HCT116 (cell line): ENCODE data around the gene TMEM229A. TPM values are rescaled to one million over a fixed set of nuclear protein-coding genes. Genes with fewer than 3 reads are reported as not detected.

ENCODE experiments used
- ATAC-seq: fragments of 200-7000 bp; cut with Tn5 transposase; 2 replicates; pipeline ENCODE4 v1.9.1; 2020; ENCODE audit warnings: mild to moderate bottlenecking, moderate library complexity
- BruUV-seq: library from RNA; stranded (reverse); fragments of 400-500 nt; replicated peaks from 2 replicates; lab custom pipeline; 2021; lab: Mats Ljungman, UMichigan
- CTCF ChIA-PET: fragments of 300-600 bp; sonication (Branson Sonifier 250); formaldehyde crosslinking; loops from one replicate; lab custom pipeline; 2021; ENCODE audit warnings: antibody characterized with exemption; lab: Charles Lee
- POLR2A ChIA-PET: fragments of 300-600, 350-600 bp; sonication (Branson Sonifier 250); formaldehyde crosslinking; loops from one replicate; lab custom pipeline; 2021; ENCODE audit warnings: antibody characterized with exemption; lab: Charles Lee
- RAD21 ChIA-PET, 2 experiments: fragments of 300-600 bp; sonication (Branson Sonifier 250); formaldehyde crosslinking; loops; one replicate each; lab custom pipeline; 2023; ENCODE audit warnings: low total read pairs in 2 of 2; ENCODE audit not compliant: uncharacterized antibody in 2 of 2, unreplicated experiment in 2 of 2, low non-redundant PET in 1 of 2; lab: Charles Lee
- DNase-seq: peaks from one replicate; pipeline ENCODE4 v3.0.0-alpha.2; 2010; ENCODE audit warnings: low read depth, low spot score
- H2AFZ ChIP-seq: fragments of 200-600 bp; shearing (Covaris generic), sonication (generic); 2 replicates; pipeline ENCODE4 v1.6.1; 2017; ENCODE audit warnings: low read depth, mixed run types, mixed read lengths, antibody characterized with exemption, low read length; ENCODE audit not compliant: poor library complexity, severe bottlenecking
- H3K27ac ChIP-seq: 2 replicates; pipeline ENCODE4 v1.5.1; 2012; ENCODE audit warnings: low read depth, low read length
- H3K27me3 ChIP-seq: fragments of 200-600 bp; sonication (generic); 2 replicates; pipeline ENCODE4 v1.6.1; 2016; ENCODE audit warnings: mixed run types, low read length, mixed read lengths; ENCODE audit not compliant: insufficient read depth
- H3K36me3 ChIP-seq, 2 experiments: fragments of 200-500 bp in 1 of 2; fragments of 200-600 bp in 1 of 2; sonication (Bioruptor generic) in 1 of 2; sonication (generic) in 1 of 2; 2 replicates each; pipeline versions ENCODE4 v1.5.1 to v1.6.1; 2014 to 2016; ENCODE audit warnings: low read length in 2 of 2, inconsistent platforms in 1 of 2, mixed read lengths in 1 of 2, mixed run types in 1 of 2; ENCODE audit not compliant: insufficient read depth in 2 of 2, control insufficient read depth in 1 of 2
- H3K4me1 ChIP-seq, 2 experiments: fragments of 200-600 bp in 1 of 2; sonication (generic) in 1 of 2; 2 replicates each; pipeline versions ENCODE4 v1.5.1 to v1.6.1; 2012 to 2017; ENCODE audit warnings: low read length in 2 of 2, inconsistent platforms in 1 of 2, mild to moderate bottlenecking in 1 of 2, mixed read lengths in 1 of 2, mixed run types in 1 of 2, moderate library complexity in 1 of 2; ENCODE audit not compliant: insufficient read depth in 2 of 2, control insufficient read depth in 1 of 2
- H3K4me2 ChIP-seq: fragments of 200-600 bp; sonication (generic); 2 replicates; pipeline ENCODE4 v1.6.1; 2017; ENCODE audit warnings: mixed run types, low read length, mixed read lengths
- H3K4me3 ChIP-seq, 2 experiments: fragments of 200-600 bp in 1 of 2; sonication (generic) in 1 of 2; replicated peaks in 1 of 2; 2 replicates each; pipeline ENCODE4 v1.5.1; 2011 to 2016; ENCODE audit warnings: low read length in 2 of 2, control low read depth in 1 of 2, low read depth in 1 of 2, mild to moderate bottlenecking in 1 of 2, mixed read lengths in 1 of 2, mixed run types in 1 of 2
- H3K79me2 ChIP-seq: fragments of 200-600 bp; sonication (generic); 2 replicates; pipeline ENCODE4 v1.6.1; 2017; ENCODE audit warnings: mild to moderate bottlenecking, mixed run types, low read length, moderate library complexity, mixed read lengths; ENCODE audit not compliant: insufficient read depth
- H3K9ac ChIP-seq: fragments of 200-600 bp; sonication (generic); 2 replicates; pipeline ENCODE4 v1.6.1; 2016; ENCODE audit warnings: low read length, mixed read lengths
- H3K9me2 ChIP-seq: fragments of 200-600 bp; sonication (generic), shearing (Covaris generic); 2 replicates; pipeline ENCODE4 v1.6.1; 2017; ENCODE audit warnings: mixed run types, mild to moderate bottlenecking, moderate library complexity; ENCODE audit not compliant: insufficient read depth
- H3K9me3 ChIP-seq, 2 experiments: fragments of 200-500 bp in 1 of 2; fragments of 200-600 bp in 1 of 2; sonication (Bioruptor generic) in 1 of 2; sonication (generic) in 1 of 2; 2 replicates each; pipeline ENCODE4 v1.6.1; 2014 to 2017; ENCODE audit warnings: low read length in 2 of 2, mixed read lengths in 2 of 2, inconsistent platforms in 1 of 2, low read depth in 1 of 2, mild to moderate bottlenecking in 1 of 2, mixed run types in 1 of 2, moderate library complexity in 1 of 2; ENCODE audit not compliant: control insufficient read depth in 1 of 2, insufficient read depth in 1 of 2
- H4K20me1 ChIP-seq: fragments of 200-600 bp; sonication (generic), shearing (Covaris generic); 2 replicates; pipeline ENCODE4 v1.6.1; 2017; ENCODE audit warnings: mixed run types, mild to moderate bottlenecking, moderate library complexity; ENCODE audit not compliant: insufficient read depth
- EGR1 ChIP-seq: IDR thresholded peaks from 2 replicates; pipeline ENCODE4 v1.6.1; 2012; ENCODE audit warnings: low read depth
- ELF1 ChIP-seq: IDR thresholded peaks from 2 replicates; pipeline ENCODE4 v1.6.1; 2012; ENCODE audit warnings: low read depth, borderline replicate concordance
- POLR2A ChIP-seq: IDR thresholded peaks from 2 replicates; pipeline ENCODE4 v1.7.0; 2011; ENCODE audit warnings: borderline replicate concordance; ENCODE audit not compliant: insufficient read depth, insufficient read length; ENCODE audit errors: extremely low read depth
- REST ChIP-seq: IDR thresholded peaks from 2 replicates; pipeline ENCODE4 v1.6.1; 2012; ENCODE audit warnings: low read depth
- SRF ChIP-seq: IDR thresholded peaks from 2 replicates; pipeline ENCODE4 v1.6.1; 2012; ENCODE audit warnings: low read depth
- intact Hi-C: fragments of 100-400 bp; cut with micrococcal nuclease; formaldehyde crosslinking; loops from 2 replicates; pipeline ENCODE4 v1.10.0; 2022
- total RNA-seq: library from RNA; stranded (reverse); gene quantifications from one replicate; pipeline ENCODE4 v1.2.1, GENCODE V29; 2021; ENCODE audit not compliant: unreplicated experiment
- TF ChIP-seq, protein P1 (sequence below): IDR thresholded peaks from 2 replicates; pipeline ENCODE4 v1.6.1; 2012

The TMEM229A gene
- total RNA-seq, 1 experiment from 2014 or later, result not detected

GRCh38 chr7:124073310-124073645, 40.4 kb upstream of the TMEM229A start:
- ChIA-PET RAD21 (no interaction called here), POLR2A (no interaction called here), CTCF (no interaction called here)
- TF ChIP-seq, protein P1, sequence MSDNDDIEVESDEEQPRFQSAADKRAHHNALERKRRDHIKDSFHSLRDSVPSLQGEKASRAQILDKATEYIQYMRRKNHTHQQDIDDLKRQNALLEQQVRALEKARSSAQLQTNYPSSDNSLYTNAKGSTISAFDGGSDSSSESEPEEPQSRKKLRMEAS, result no peak
- TF ChIP-seq POLR2A (no peak), SRF (no peak), EGR1 (no peak), ELF1 (no peak), REST (no peak)
- Histone ChIP-seq H3K27me3 (no peaks in the 10 kb centered on the region), H3K27ac (no peak overlapping the region), H4K20me1 (no peaks in the 10 kb centered on the region), H3K79me2 (no peaks in the 10 kb centered on the region), H3K9me2 (no peaks in the 10 kb centered on the region), H2AFZ (no peak overlapping the region), H3K4me1 (peaks cover 4 to 10% of the 10 kb centered on the region in 2 experiments; a peak in 3 of 4 replicates), H3K9me3 (no peaks in the 10 kb centered on the region), H3K9ac (no peak overlapping the region), H3K4me2 (peak overlapping the region; percentile 44), H3K4me3 (no peak overlapping the region), H3K36me3 (no peaks in the 10 kb centered on the region)
- DNase-seq (no peak), ATAC-seq (peak; percentile 9; the same call in 1 of the 2 replicates)
- intact Hi-C loops, result no loop called here
- no TSS peak for BruUV-seq
